NCI-H82 treated with DMSO at 0.1 percent for 48 hours (cell line): ENCODE measurements around the gene ARL14EPL.

Experiments used
- DNase-seq: peaks from one replicate; lab custom pipeline; 2025; ENCODE audit not compliant: unreplicated experiment; lab: John Stamatoyannopoulos, UW

ARL14EPL gene

DNA sequence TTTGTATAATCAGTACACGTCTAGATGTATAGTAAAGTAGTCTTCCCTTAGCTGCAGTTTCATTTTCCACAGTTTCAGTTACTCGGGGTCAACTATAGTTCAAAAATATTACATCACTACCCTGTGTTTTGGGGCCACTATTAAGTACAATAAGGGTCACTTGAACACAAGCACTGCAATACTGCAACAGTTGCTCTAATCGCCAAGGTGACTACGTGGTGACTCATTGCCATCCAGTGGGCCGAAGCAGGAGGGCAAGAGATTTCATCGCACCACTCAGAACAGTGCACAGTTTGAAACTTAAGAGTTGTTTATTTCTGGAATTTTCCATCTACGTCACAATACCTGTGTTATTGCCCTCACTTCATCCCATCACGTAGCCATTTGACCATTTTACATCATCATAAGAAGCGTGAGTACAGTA lies at the start of gene ARL14EPL:
Gene ARL14EPL, plus strand, starts transcription at position 379 of the 424 bp plus-strand sequence. CDS start 18,994 bp downstream, outside the sequence.
- DNase-seq, result no peak

DNA sequence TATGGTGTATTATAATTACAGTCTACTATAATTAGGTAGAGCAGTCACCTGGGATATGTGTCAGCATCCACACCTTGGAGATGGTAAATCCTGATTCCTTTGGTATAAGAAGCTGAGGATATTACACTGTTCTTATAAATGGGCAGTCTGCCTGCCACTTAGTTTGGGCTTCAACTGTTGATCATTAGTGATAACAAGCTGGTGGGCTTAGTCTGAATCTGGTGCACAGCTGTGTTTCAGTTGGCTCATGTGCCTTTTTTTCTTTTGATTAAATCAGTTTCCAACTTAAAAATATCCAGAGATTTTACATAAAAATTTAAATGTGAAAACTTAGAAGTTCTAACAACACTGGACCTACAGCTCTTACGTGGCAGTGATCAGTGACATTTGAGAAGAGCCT lies 48.8 kb upstream of the ARL14EPL start:
- DNase-seq, result no peak

DNA sequence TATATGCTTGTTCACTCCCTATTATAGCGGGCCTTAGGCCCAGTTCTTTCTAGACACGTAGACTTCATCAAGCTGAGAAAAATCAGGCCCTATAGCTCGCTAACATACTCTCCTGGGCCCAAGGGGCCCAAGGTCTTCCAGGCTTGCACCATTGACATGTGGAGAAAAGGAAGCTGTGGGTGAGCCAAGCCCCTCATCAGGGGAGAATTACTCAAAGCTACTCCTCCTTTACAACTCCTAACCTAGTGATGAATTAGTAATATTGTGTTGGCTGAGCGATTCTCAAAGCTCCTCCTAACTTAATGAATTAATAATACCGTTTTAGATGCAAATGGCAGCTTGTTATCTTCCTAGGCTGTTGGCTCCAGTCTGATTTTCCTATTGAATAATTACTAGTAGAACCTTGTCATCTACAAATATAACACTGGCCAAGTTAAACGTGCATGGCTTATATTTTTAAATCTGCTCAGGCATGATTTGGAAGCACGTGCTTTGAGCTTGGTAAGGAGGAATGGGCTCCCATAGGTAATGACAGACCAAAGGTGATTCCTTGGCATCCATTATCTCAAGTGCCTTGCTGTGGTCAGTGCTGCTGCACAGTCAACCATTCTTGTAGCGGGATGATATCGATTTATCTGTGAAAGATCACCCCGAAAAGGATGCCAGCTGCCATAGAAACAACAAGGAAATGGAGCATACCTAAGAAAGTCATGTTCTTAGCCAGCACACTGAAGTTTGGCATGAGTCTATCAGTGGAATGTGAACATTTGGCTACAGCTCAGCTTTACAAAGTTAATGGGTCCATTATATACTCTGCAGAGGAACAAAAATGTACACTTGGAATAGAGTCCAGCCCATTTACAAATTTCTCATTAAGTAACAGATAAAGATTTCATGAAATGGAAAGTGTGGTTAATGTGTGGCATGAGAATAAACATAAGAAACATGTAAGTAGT lies 46.2 kb upstream of the ARL14EPL start:
- no peak for DNase-seq

DNA sequence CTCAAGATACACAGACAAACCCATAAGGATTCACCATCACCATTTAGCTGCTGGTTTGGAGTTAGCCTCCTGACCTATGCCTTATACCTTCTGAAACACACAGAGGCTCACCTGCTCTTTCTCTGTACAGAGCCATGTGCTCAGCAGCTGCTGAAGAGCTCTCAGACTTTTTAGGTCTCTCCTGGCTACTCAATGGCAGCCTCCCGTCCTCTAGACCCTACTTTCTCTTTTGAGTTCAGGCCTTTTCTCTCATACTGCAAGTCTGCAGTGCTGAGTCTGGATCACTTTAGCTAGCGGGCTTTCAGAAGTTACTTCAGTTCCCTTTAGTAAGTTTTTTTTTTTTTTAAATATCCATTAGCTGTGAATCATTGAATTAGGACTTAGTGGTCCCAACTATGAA lies 44.3 kb upstream of the ARL14EPL start:
- DNase-seq, result no peak

DNA sequence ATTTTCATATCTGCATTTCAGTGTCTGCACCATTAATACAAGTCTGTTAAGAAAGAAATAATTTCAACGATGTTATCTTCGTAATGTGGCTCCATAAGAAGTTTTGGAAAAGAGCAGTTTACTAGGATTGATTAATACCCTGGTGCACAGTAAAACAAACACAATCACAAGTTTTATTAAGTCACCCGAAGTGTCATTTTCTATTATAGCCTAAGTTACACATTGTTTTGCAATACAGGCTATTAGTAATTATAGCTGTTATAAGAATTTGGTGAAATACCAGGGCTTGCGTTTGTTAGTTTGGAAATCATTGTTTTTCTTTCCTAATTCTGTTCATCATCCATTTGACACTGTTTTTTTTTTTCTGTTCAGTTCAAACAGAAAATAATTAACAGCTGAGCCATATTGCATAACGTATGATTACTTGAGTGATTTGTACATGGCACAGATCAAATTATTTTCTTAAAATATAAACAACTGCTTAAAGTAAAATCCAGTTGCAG lies 39.4 kb upstream of the ARL14EPL start:
- DNase-seq, result no peak

DNA sequence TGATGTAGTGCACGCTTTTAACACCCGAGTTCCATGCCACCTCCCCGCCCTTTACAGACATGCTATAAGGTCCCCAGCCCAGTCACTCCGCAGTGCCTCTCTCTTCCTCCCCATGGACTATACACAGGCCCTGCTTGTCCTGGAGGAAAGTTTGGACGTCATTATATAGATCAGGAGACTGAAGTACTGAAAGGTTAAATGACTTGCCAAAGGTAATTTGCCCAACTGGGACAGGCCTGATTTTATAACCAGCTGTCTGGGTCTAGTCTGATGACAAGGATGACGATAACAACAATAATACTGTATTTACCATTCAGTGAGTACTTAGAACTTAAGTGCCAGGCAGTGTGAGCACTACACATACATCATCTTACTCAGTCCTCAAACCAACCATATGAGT lies 36.9 kb upstream of the ARL14EPL start:
- DNase-seq, result no peak

DNA sequence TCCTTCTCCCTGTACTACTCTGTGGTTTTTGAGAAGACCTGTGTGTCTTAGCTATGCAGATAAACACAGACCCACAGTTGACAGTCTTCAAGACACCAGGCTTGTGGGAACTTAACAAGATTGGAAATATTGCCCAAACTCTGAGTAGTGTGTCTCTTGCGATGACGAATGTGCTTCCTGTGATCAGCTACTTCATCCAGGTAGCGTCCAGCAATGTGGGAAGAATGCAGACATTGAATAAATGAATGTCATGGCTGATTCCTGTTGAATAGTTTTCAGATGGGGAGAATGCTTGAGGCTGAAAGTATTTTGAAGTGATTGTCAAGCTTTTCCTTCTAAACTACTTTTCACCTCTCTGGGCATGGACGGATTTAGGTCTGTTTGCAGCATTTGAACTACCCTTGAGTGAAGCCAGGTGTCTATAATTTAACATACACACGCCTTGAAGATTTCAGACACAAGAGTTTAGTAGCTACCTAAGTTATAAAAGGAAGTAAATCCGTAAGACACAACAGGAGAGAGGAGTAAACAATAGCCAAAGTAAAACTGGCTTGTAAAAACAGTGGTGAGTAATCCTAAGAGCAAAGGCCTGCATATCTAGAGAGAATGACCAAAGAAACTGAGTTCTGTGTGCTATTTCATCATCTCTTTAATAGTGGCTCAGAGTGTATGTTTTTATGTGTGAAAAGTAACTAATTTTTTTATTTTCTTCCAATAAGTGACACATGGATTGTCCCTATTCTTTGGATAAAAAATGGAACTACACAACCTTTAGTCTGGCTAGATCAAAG lies 30.0 kb upstream of the ARL14EPL start:
- no peak for DNase-seq

DNA sequence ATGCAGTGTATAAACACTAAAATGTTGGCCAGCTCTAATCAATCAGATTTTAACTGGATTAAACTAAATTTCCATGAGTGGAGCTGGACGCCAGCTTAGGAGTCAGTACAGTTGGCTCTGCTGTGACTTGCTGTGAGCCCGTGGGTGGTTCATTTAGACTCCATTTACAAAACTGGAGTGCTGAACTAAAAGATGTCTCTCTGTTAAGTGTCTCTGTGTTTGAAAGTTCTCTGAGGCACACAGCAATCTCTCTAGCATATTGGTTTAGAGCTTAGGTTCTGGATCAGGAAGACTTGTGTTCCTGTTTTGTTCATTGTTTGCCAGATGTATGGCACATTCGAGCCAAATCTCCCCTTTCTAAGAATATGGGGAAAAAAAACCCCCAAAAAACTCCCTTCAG lies 28.0 kb upstream of the ARL14EPL start:
- DNase-seq, result no peak

DNA sequence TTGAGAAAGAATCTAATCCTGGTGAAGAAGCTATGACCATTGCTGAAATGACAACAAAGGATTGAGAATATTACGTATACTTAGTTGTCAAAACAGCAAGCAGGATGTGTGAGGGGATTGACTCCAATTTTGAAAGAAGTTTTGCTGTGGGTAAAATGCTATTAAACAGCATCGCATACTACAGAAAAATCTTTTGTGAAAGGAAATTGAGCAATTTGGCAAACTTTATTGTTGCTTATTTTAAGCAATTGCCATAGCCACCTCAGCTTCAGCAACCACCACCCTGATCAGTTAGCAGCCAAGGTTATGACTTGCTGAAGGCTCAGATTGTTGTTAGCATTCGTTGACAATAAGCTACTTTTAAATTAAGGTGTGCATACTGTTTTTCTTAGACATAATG lies 22.5 kb upstream of the ARL14EPL start:
- DNase-seq, result no peak

DNA sequence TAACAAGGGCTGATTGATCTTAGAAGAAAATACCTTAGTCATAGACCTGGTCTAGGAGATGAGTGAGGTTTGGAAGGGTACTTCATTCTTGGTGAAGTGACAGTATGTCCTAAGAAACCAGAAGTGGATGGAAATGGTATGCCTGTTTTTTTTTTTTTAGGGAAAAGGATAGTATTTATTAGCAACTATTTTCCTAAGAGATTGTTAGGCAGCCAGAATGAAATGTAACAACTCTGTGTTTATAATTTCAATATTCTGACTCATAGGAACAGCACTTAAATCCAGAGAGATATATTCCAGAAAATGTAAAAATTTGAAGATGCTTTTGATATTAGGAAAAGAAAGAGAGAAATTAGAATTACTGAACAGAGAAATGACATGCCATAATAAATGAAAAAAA lies 21.2 kb upstream of the ARL14EPL start:
- no peak for DNase-seq

DNA sequence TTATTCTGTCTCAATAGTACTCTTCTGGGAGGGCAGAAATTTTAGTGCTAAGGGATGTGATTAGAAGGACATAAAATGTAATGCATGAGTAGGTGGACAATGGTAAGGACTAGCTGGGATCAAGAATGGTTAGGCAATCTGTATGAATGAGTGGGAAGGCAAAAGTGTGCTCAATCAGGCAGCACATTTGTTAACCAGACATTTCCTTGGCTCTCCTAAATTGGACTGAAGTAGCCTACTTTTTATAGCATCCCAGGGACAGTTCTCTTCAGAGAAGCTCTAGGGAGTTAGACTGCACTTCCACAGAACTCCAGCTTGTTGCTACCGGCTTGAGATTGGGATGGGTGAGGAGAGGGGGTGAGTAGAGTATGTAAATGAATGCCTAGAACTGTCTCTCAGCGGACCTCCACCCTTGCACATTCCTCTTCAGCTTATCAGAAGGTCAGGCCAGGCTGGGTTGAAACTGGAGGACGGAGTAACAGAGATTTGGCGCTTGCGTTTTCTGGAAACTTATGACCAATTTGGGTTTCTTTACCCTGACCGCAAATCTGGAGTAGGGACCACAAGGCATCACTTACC lies 19.0 kb upstream of the ARL14EPL start:
- no peak for DNase-seq

DNA sequence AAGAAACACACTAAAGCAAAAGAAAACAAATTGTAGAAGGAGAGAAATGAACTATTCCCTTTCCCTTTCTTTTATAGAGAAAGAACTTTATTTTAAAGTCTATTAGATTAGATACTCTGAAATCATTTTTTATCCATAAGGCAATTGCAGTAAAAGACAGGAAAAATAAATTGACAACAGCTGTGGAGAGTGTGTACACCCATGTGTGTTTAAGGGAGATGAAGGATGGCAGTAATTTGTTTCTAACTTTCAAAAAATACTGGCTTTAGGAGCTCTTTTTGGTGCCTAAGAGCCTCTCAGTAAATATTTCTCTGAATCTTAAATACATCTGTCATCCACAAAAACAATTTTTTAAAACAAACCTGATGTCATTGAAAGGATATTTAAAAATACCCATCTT lies 18.3 kb upstream of the ARL14EPL start:
- DNase-seq, result no peak

DNA sequence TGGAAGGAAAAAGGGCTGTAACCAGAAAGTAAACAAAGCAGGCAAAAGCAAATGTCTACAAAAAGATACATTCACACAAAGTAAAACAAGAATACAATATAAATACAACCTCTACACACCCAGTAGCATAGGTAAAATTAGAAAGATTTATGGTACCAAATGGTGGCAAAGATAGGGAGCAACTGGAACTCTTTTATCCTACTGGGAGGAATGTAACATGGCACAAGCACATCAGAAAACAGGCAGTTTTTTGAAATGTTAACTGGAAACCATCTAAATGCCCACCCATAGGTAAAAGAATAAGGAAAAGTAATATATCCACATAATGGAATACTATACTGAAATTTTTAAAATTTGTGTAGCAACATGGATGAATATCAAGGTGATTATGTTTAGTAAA lies 8.7 kb upstream of the ARL14EPL start:
- no peak for DNase-seq

DNA sequence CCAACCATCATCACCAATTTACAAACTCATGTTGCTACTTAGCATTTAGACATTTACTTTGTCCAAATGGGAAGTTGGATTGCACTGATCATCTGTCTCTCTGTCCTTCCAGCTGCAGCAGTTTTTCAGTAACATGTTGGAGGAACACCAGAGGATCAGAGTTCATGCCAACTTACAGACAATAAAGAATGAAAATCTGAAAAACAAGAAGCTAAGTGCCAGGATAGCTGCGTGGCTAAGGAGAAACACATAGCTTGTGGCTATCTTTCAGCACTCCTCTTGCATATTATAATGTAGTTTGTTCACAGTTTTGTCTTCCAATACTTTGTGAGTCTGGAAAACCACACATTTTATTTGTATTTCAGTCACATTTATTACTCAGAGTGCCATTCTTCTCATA lies 6.4 kb upstream of the ARL14EPL start:
- DNase-seq, result no peak

DNA sequence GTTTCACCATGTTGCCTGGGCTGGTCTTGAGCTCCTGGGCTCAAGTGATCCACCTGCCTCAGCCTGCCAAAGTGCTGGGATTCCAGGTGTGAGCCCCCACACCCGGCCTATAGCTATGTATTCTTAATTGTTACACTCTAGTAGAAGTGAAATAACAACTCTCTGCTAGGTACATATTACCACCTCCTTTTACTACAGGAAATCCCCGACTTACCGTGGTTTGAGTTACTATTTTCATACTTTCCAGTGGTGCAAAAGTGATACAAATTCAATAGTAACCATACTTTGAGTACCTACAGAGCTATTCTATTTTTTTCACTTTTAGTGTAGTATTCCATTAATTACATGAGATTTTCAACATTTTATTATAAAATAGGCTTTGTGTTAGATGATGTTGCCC lies 719 bp downstream of the ARL14EPL start:
- DNase-seq, result no peak

DNA sequence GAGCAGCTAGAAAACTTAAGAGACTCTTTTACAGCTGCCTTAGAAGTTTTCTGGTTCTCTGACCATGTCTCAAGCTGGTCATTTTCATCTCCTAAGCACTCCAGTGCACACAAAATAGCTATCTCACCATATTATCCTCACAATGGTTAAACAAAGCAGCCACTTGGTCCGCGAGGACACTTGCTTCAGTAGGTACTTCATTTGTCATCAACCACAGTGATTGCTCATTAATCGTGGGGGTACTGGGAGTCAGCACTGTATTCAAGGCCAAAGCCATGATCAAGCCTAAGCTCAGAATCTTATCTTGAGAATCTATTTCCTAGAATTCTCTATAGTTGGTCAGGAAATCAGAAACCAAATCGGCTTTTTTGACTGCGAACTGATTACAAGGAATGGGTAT lies 2.9 kb downstream of the ARL14EPL start:
- no peak for DNase-seq

DNA sequence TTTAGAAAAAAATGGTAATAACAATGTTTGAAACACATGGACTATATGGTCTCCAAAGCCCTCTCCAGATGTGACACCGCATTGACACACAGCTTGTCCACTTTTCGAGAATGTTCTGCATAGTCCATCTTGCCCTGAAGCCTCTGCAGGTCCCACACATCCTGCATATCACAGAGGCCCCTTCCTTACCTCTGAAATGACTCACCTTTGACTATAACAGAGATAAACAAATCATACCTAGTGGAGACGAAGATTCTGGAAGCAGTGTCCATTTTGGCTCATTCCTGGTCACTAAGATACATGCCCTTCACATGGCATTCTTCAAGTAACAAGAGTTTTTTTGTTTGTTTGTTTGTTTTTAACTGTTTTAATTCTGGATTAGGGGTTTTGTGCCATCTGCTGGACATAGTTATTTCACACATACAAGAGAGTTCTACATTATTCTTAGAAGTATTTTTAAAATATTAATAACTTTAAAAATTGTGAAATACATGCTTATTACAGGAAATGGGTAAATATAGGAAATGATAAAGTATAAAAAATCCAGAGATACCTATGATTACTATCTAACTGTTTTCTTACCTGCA lies 5.1 kb downstream of the ARL14EPL start:
- DNase-seq, result no peak

DNA sequence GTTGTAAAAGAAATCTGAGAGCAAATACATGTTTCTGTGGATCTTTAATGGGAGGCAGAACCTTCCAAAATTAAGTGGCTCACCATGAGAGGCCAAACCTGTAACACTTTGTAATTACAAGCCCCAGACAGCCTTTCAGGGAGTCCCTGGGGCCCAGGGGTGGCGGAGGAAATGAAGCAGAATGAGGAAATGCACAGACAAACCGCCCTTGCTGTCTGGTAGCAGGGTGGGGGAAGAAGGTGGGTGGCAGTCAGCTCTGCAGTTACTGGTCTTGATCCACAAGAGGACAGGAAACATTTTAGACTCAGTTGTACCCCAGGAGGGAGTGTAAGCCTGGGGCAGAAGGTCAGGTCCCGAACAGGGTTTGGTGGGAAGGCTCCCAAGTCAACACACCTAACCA lies 6.5 kb downstream of the ARL14EPL start:
- DNase-seq, result no peak

DNA sequence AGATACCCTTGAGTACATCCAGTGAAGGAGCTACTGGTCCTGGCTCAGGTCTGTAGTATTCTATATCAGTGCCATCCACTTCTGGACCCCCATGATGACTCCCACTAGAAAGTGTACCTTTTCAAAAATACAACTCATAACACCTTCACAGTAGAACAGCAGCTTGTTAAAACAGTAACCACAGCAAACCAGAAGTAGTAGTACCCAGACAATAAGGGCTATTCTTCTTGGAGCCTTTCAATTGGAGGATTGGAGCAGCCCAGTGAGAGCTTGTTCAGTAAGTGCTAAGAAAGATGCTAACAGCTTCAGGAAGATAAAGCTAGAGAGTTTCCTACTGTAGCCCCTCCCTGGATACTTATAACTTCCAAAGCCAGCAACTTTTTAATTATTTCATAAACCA lies 10.1 kb downstream of the ARL14EPL start:
- no peak for DNase-seq

DNA sequence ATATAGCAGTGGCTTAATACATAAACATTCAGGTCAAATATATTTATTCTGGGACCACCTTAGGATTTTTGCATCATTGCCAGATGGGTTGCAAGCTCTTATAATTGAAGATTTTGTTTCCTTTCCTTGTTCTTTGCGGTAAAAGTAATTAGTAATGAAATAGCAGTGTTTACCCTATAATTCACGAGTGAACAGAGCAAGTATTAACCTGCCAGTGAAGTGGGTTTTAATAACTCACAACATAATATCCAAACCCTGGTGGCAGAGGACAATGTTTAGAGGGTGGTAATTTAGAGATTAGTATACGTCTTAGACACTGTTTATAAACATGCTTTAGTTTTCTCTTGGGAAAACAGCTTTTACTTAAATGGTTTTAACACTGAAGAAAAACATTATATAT lies 11.8 kb downstream of the ARL14EPL start:
- DNase-seq, result no peak

DNA sequence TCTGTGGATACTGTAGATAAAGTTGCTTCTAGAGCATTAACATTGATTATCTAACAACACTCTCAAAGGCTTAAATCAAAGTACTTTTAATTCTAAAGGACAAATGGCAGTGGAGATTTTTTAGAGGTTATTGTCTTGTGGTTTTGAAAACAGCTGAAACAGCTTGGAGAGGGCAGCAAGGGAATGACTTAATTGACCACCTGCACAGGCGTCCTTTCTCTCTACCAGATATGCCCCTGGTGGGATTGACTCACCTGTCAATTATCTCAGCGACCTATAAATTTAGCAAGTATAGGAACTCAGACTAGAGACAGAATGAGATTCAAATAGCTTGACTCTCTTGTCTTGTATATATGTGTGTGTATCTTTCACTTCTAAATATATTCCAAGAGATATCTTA lies 13.5 kb downstream of the ARL14EPL start:
- no peak for DNase-seq
